ENCODE results near the gene CPM.
"Not testable (repeated sequence)": the region's sequence is repeated elsewhere in the genome, so short reads cannot be mapped to it uniquely, and the experiment has no call there.

Gene CPM

GRCh38 chr12:68815928-68816800, 116.8 kb downstream of the CPM start:
- no peak overlapping the region for H3K4me3 ChIP-seq (ENCODE audit: low read depth, low read length)
- DNase-seq (ENCODE audit: low read depth): no peak
- TF ChIP-seq MYC (IDR thresholded peaks at IDR 0.05; ENCODE audit: low read depth, low read length) (no peak), POLR2A (IDR thresholded peaks at IDR 0.05; ENCODE audit: extremely low read depth, insufficient read length) (no peak), CTCF (IDR thresholded peaks at IDR 0.05; ENCODE audit: low read depth, low read length) (no peak), MAX (IDR thresholded peaks at IDR 0.05; ENCODE audit: low read depth, low read length) (no peak)

- no peak for DNase-seq (ENCODE audit: low read depth)
- no peak overlapping the region for H3K4me3 ChIP-seq (ENCODE audit: low read depth, low read length)
- TF ChIP-seq MAX (IDR thresholded peaks at IDR 0.05; ENCODE audit: low read depth, low read length) (no peak), CTCF (IDR thresholded peaks at IDR 0.05; ENCODE audit: low read depth, low read length) (no peak), MYC (IDR thresholded peaks at IDR 0.05; ENCODE audit: low read depth, low read length) (no peak), POLR2A (IDR thresholded peaks at IDR 0.05; ENCODE audit: extremely low read depth, insufficient read length) (no peak)
Observed at GRCh38 chr12:68815232-68815927, 117.6 kb downstream of the CPM start.

GRCh38 chr12:68814490-68815231, 118.3 kb downstream of the CPM start:
- TF ChIP-seq MYC (IDR thresholded peaks at IDR 0.05; ENCODE audit: low read depth, low read length) (no peak), CTCF (IDR thresholded peaks at IDR 0.05; ENCODE audit: low read depth, low read length) (no peak), MAX (IDR thresholded peaks at IDR 0.05; ENCODE audit: low read depth, low read length) (no peak), POLR2A (IDR thresholded peaks at IDR 0.05; ENCODE audit: extremely low read depth, insufficient read length) (no peak)
- no peak overlapping the region for H3K4me3 ChIP-seq (ENCODE audit: low read depth, low read length)
- no peak for DNase-seq (ENCODE audit: low read depth)

GRCh38 chr12:68813242-68813593, 119.8 kb downstream of the CPM start:
- H3K4me3 ChIP-seq (ENCODE audit: low read depth, low read length): peak overlapping the region; percentile 6
- TF ChIP-seq POLR2A (IDR thresholded peaks at IDR 0.05; ENCODE audit: extremely low read depth, insufficient read length) (no peak), CTCF (IDR thresholded peaks at IDR 0.05; ENCODE audit: low read depth, low read length) (no peak), MAX (IDR thresholded peaks at IDR 0.05; ENCODE audit: low read depth, low read length) (no peak), MYC (IDR thresholded peaks at IDR 0.05; ENCODE audit: low read depth, low read length) (no peak)

GRCh38 chr12:68812553-68813241, 120.3 kb downstream of the CPM start:
- no peak for DNase-seq (ENCODE audit: low read depth)
- H3K4me3 ChIP-seq (ENCODE audit: low read depth, low read length): peak overlapping the region; percentile 17
- TF ChIP-seq MYC (IDR thresholded peaks at IDR 0.05; ENCODE audit: low read depth, low read length) (no peak), CTCF (IDR thresholded peaks at IDR 0.05; ENCODE audit: low read depth, low read length) (no peak), POLR2A (IDR thresholded peaks at IDR 0.05; ENCODE audit: extremely low read depth, insufficient read length) (no peak), MAX (IDR thresholded peaks at IDR 0.05; ENCODE audit: low read depth, low read length) (no peak)

More at GRCh38 chr12:68813242-68813593, 119.8 kb downstream of the CPM start:
- DNase-seq (ENCODE audit: low read depth): no peak

- H3K4me3 ChIP-seq (ENCODE audit: low read depth, low read length); DNase-seq (ENCODE audit: low read depth): not testable (repeated sequence)
Observed at GRCh38 chr12:68811573-68811972, 121.4 kb downstream of the CPM start.

- H3K4me3 ChIP-seq (ENCODE audit: low read depth, low read length): peak overlapping the region; percentile 85
- DNase-seq (ENCODE audit: low read depth): not testable (repeated sequence)
Observed at GRCh38 chr12:68810027-68810389, 123.0 kb downstream of the CPM start.
